HG03342 (cell line): Measurements from ENCODE around the gene FOXRED2.
"Not testable (repeated sequence)": the region's sequence is repeated elsewhere in the genome, so short reads cannot be mapped to it uniquely, and the experiment has no call there.

Experiments
- ATAC-seq: cut with Tn5 transposase; IDR thresholded peaks from one replicate; pipeline ENCODE4 v1.9.1; 2021; ENCODE audit warnings: mild to moderate bottlenecking, moderate library complexity; ENCODE audit not compliant: unreplicated experiment

FOXRED2 gene

GRCh38 chr22:36470994-36471331 lies 35.9 kb downstream of the FOXRED2 start:
- no peak for ATAC-seq

- ATAC-seq = no peak
Measured at GRCh38 chr22:36470162-36470993, 36.5 kb downstream of the FOXRED2 start.

- ATAC-seq = no peak
Measured at GRCh38 chr22:36469094-36469710, 37.6 kb downstream of the FOXRED2 start.

DNA sequence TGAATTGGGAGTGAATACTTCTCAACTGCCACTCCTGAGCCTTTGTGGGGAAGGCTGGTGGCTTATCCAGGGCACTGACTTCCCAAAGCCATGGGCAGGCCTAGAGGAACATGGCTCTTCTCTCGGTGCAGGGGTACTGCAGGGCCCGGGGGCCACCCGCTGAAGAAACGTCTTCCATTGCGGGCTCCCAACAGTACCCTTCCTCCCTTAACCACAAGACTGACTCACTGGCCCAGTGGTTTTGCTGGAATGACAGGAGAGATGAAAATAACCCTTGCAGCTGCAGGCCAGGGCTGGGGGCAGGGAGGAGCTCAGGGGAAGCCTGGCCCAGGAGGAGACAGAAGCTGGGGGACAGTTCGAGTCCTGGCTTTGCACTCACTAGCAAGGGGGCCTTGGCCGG lies 38.9 kb downstream of the FOXRED2 start:
- no peak for ATAC-seq

- no peak for ATAC-seq
Measured at GRCh38 chr22:36467042-36467810, 39.6 kb downstream of the FOXRED2 start.

DNA sequence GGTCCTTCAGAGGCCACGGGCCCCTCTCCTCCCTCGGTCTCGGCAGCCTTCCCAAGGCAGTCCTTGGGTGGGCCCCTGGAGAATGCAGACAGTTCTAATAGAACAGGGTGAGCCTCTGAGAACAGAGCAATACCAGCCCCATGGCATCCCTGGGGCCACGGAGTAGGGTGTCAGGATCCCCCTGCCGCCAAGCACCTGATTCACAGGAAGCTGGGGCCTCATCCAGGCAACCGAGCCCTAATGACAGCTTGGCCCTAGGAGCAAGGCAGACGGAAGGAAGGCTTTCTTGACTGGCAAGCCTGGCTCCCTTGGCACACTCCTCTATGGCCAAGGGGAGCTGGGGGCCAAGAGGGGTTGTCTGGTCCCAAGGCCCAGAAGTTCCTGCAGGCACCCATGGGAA lies 40.6 kb downstream of the FOXRED2 start:
- ATAC-seq = no peak

GRCh38 chr22:36465232-36466021 lies 41.4 kb downstream of the FOXRED2 start:
- ATAC-seq = no peak

- no peak for ATAC-seq
Measured at GRCh38 chr22:36464715-36465231, 42.1 kb downstream of the FOXRED2 start.

DNA sequence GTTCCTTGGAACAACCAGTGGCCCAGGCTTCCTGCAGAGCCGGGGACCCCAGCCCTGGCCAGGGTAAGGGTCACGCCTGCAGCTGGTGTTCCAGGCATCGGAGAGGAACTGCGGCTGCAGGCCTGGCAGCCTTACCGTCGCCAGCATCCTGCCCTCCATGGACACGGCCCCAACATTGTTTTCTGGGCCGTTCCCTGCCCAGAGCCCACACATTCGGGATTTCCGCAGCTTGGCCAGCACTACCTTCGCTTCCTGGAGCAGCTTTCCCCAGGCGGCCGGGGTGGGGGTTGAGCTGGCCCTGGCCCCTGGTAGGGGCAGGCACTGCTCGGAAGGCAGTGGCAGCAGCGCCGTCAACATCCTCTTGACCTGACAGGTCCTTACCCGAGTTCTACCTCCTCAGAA lies 43.1 kb downstream of the FOXRED2 start:
- no peak for ATAC-seq

GRCh38 chr22:36461665-36462649 lies 44.9 kb downstream of the FOXRED2 start:
- no peak for ATAC-seq

DNA sequence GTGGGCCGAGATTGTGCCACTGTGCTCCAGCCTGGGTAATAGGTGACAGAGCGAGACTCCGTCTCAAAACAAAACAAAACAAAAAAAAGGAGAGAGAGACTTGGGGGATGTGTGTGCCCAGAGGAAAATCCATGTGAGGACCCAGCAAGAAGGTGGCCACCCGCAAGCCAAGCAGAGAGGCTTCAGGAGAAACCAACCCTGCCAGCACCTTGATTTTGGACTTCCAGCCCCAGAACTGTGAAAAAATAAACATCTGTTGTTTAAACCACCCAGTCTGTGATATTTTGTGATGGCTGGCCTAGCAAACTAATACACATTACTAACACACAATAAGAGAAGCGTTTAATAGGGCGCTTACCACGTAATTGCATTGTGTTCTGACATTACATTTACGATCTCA lies 46.6 kb downstream of the FOXRED2 start:
- ATAC-seq = no peak

DNA sequence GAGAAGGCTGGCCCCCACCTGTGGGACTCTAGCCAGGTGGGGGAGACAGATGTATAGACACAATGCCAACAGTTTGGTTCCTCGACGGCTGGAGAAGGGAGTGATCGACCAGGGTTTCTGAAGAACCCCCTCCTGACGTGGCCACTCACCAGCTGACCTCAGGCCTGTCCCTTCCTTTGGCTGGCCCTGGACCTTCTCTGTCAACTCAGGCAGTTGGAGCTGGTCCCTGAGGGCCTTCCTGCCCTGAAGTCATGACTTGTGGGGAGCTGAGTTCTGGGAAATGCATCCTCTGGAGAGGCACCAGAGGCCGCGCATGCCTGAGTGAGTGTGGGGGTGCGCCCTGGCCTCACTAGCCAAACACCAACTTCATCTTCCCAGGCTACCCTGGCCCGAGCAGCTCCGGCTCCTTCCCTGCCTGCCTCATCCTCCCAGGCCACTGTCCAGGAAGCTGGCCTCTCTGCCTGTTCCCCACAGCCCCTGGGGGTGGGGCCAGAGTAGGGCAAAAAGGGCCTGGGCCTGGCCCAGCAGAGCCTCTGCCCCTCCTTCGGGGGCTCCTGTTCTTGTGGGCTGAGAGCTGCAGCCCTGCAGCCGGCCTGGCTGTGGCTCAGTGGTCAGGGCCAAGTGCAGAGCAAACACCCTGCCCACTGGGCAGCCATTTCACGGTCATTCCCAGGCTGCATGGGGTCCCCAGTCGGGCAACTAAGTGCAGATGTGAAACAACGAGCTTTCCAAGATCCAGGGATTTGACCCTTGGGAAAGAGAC lies 49.0 kb downstream of the FOXRED2 start:
- no peak for ATAC-seq

- no peak for ATAC-seq
Measured at GRCh38 chr22:36456464-36456845, 50.4 kb downstream of the FOXRED2 start.

DNA sequence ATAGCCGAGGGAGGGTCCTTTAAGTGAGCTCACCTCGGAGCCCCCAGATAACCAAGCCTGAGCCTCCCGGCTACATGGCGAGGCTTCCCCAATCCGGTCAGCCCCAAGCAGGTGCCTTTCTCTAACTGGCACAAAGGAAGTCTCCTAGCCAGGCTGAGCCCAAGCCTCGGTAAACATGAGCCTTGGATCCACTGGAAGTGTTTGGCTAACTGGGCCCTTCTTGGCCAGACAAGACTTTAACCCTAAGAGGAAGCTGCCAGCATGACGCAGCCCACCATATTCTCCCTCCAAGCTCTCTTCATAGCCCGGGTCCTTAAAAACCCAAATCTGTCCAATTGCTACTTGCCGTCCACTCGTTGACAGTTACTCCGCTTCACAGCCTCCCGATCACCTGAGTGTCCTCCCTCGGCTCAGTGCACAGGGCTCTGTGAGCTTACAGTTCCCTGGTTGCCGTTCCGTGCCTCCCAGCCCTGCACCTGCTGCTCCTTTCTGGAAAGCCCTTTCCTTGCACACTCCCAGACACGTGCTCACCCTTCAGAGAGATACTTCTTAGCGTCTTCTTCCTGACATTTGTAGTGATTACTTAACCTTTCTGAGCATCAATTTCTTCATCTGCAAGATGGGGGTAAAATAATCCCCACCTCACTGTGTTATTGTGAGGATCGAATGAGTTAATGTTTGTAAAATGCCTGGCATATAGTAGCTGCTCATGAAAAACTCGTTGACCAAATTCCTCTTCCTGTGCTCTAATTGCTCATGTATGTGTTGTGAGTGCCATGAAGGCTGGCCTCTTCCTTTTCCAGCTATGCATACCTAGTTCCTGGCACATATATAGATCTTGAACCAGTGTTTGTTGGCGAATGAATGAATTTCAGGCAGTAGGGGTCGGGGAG lies 51.0 kb downstream of the FOXRED2 start:
- ATAC-seq = no peak

DNA sequence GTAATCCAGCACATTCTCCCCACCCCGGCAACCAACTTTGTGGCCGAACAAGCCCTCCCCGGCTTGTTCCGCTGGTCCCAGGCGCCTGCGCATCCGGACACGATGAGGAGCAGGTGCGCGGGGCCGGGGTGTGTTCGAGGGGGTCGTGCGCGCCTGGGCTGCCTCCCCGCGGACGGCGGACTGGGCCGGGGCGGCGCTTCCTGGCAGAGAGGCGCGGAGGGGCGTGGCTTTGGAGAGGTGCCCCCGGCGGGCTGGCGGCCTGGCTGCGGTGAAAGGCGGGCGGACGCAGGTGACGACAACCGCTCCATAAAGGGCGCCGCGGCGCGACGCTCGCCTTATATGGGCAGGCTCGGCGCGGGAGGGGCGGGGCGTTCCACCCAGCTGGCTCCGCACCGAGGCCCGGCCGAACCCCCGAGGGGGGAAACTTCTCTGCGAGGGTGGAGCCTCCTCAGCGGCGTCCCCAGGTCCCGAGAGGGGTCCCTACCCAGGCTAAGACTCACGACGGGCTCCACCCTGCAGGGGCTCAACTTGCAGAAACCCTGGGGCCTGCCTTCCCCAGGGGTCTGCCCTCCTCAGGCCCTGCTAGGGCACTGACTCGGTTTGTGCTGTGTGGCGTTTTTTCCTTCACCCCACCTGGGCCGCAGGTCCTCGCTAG lies 51.8 kb downstream of the FOXRED2 start:
- peak; percentile 50 for ATAC-seq

DNA sequence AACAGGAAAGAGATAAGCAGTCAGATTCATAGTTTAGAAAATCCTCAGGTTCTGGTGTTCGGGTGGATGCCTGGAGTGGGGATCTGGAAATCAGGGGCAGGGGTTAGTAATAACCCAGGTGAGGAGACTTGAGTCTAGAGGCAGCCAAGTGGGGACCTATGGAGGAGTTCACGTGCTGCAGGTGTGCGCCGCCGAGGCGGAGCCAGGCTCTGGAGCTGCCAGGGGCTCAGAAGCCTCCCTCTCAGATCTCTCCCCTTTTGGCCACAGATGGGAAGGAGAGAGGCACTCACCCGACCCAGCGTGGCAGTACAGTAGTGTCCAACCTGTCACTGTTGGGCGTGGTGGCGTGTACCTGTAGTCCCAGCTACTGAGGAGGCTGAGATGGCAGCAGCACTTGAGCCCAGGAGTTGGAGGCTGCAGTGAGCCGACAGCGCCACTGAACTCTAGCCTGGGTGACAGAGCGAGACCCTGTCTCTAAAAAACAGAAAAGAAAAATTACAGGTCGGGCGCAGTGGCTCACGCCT lies 52.9 kb downstream of the FOXRED2 start:
- ATAC-seq = no peak

DNA sequence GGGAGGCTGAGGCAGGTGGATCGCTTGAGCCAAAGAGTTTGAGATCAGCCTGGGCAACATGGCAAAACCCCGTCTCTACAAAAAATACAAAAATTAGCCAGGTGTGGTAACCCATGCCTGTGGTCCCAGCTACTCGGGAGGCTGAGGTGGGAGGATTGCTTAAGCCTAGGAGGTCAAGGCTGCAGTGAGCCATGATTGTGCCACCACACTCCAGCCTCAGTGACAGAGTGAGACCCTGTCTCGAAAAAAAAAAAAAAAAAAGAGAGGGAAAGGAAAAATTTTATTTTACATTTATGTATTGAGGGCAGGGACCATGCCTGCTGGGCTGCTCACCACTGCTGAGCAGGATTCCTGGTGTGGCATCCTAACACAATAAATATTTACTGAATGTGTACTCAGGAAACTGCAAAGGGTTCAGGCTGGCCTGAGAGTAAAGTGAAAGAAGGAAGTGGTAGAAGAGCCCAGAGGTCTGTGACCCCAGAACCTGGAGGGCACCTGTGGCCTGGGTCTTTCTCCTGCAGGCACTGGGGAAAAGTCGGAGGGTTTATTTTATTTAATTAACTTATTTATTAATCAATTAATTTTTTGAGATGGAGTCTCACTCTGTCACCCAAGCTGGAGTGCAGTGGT lies 53.7 kb downstream of the FOXRED2 start:
- ATAC-seq = not testable (repeated sequence)
